ENCODE measurements around the gene KRTAP12-3.

DNA sequence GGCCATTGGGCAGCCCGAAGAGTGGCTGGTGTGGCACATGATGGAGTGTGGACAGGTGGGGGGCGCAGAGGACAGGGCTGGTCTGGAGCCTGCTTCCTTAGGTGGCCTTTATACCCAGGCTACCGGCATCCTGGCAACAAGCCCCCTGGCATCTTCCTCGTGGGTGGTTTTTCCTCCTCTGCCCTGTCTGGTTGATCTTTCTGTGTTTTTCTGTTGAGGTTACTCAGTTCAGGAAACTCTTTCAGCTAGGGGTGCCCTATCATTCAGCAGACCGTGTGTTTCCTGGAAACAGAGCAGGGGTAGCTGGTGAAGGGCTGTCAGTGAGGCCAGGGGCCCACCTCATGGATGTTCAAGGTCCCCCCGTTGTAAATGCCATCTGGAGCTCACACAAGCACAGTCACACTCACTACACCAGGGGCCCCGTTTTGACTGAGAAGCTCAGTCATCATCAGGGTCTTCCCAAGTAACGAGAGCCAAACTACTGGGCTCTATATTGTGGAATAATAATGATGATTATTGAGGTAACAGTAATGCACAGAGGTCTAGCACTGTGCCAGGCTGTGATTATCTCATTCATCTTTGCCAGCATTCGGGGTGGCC, 3.1 kb upstream of the KRTAP12-3 start, which contains the start of gene KRTAP12-4:
- TF ChIP-seq CTCF (IDR thresholded peaks at IDR 0.05 in 2 of 3, conservative IDR thresholded peaks at IDR 0.05 in 1 of 3; ENCODE audit: control insufficient read depth in 2 of 3, extremely low read depth in 1 of 3, insufficient read depth in 1 of 3, low read depth in 3 of 3, low read length in 3 of 3) = no peak
- no peak for TF ChIP-seq HDAC6 (IDR thresholded peaks at IDR 0.05; ENCODE audit: unreplicated experiment)
- TF ChIP-seq CREB1 (IDR thresholded peaks at IDR 0.05; ENCODE audit: low read depth) = no peak
- TF ChIP-seq BCL11A (IDR thresholded peaks at IDR 0.05; ENCODE audit: low read depth, low read length) = no peak
- TF ChIP-seq E2F4 (IDR thresholded peaks at IDR 0.05; ENCODE audit: low read depth, low read length) = no peak
- no peak for TF ChIP-seq FOS (IDR thresholded peaks at IDR 0.05; ENCODE audit: borderline replicate concordance, extremely low read depth, insufficient read length)
- TF ChIP-seq SUZ12 (IDR thresholded peaks at IDR 0.05; ENCODE audit: unreplicated experiment) = no peak
- TF ChIP-seq YY1 (IDR thresholded peaks at IDR 0.05; ENCODE audit: low read depth, low read length) = no peak
